ENCODE data around the gene CHRNA5. TPM values are rescaled to one million over a fixed set of nuclear protein-coding genes. Genes with fewer than 3 reads are reported as not detected.

The CHRNA5 gene
- total RNA-seq, 1 donor from 2014 or later, result 10.1 TPM

Other genes starting within 250 kb of the CHRNA5 start
- gene CRABP1, start 225.2 kb upstream of the CHRNA5 start, total RNA-seq, result not detected in 2 replicates
- gene IREB2, start 127.3 kb upstream of the CHRNA5 start, total RNA-seq, result 89.1 and 89.4 TPM in 2 replicates
- 0.90 and 1.6 TPM in 2 replicates for gene HYKK, start 57.9 kb upstream of the CHRNA5 start, total RNA-seq
- gene PSMA4, start 25.1 kb upstream of the CHRNA5 start, total RNA-seq, result 335 and 342 TPM in 2 replicates
- gene CHRNA3, start 55.5 kb downstream of the CHRNA5 start, total RNA-seq, result not detected in 2 replicates
- gene CHRNB4, start 75.7 kb downstream of the CHRNA5 start, total RNA-seq, result not detected in 2 replicates
- 1.3 TPM in 2 replicates for gene ADAMTS7, start 245.9 kb downstream of the CHRNA5 start, total RNA-seq